OCI-LY7 (cell line): ENCODE results near the gene CCDC30.

Source experiments
- EZH2phosphoT487 ChIP-seq: fragments of 200-600 bp; sonication (generic); IDR thresholded peaks from 2 replicates; pipeline ENCODE4 v1.6.1; 2018; ENCODE audit warnings: low read depth, borderline replicate concordance, mild to moderate bottlenecking, mixed run types, antibody characterized with exemption, low read length, moderate library complexity, mixed read lengths
- TF ChIP-seq, protein P1 (sequence below): fragments of 200-600 bp; sonication (generic); conservative IDR thresholded peaks from 2 replicates; pipeline ENCODE4 v1.5.1; 2014; ENCODE audit warnings: mild to moderate bottlenecking, antibody characterized with exemption, low read length, moderate library complexity, mixed read lengths

DNA sequence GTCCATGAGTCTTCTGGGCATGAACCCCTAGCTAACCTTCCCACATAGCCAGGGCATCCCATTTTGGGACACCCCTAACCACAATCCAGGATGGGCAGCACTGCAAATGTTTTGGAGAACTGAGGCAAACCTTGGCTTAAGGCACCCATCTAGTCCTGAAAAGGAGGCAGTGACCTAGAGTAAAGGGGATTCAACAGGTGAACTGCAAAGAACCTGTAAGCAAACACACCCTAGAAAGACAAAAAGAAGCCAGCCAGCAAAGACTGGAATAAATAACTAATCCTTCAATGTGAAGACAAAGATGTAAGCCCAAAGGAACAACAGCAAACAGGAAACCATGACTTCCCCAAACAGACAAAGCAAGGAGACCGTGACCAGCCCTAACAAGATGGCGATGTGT lies 138.4 kb downstream of the CCDC30 start:
- TF ChIP-seq, protein P1, sequence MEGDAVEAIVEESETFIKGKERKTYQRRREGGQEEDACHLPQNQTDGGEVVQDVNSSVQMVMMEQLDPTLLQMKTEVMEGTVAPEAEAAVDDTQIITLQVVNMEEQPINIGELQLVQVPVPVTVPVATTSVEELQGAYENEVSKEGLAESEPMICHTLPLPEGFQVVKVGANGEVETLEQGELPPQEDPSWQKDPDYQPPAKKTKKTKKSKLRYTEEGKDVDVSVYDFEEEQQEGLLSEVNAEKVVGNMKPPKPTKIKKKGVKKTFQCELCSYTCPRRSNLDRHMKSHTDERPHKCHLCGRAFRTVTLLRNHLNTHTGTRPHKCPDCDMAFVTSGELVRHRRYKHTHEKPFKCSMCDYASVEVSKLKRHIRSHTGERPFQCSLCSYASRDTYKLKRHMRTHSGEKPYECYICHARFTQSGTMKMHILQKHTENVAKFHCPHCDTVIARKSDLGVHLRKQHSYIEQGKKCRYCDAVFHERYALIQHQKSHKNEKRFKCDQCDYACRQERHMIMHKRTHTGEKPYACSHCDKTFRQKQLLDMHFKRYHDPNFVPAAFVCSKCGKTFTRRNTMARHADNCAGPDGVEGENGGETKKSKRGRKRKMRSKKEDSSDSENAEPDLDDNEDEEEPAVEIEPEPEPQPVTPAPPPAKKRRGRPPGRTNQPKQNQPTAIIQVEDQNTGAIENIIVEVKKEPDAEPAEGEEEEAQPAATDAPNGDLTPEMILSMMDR: no peak
- no peak for TF ChIP-seq EZH2phosphoT487
